ENCODE data around the gene C5orf47. TPM values are rescaled to one million over a fixed set of nuclear protein-coding genes. Genes with fewer than 3 reads are reported as not detected.
"Not testable (repeated sequence)": the region's sequence is repeated elsewhere in the genome, so short reads cannot be mapped to it uniquely, and the experiment has no call there.

The C5orf47 gene
- total RNA-seq, 2 experiments from 2014 or later: not detected

GRCh38 chr5:174011441-174011840, 22.5 kb downstream of the C5orf47 start:
- peaks cover 1% of the 10 kb centered on the region for H3K27me3 Mint-ChIP-seq (ENCODE audit: low read depth)
- H3K36me3 Mint-ChIP-seq (ENCODE audit: low read depth): no peaks in the 10 kb centered on the region
- no peak overlapping the region for H3K27ac Mint-ChIP-seq
- no peak overlapping the region for H3K4me3 Mint-ChIP-seq
- CTCF ChIA-PET: no interaction called here
- intact Hi-C loops (cut with micrococcal nuclease): no loop called here
- DNase-seq: no peak
- no peaks in the 10 kb centered on the region for H3K4me1 Mint-ChIP-seq (ENCODE audit: low read depth)
- no peaks in the 10 kb centered on the region for H3K9me3 Mint-ChIP-seq

- H3K36me3 Mint-ChIP-seq (ENCODE audit: low read depth); CTCF ChIA-PET; H3K4me1 Mint-ChIP-seq (ENCODE audit: low read depth); H3K9me3 Mint-ChIP-seq; H3K4me3 Mint-ChIP-seq; H3K27ac Mint-ChIP-seq: not testable (repeated sequence)
- intact Hi-C loops (cut with micrococcal nuclease): loop anchor here (5.0 kb wide), 1 partner anchor 292 kb away; no protein-coding TSS in a partner anchor
- DNase-seq: peak; percentile 39
- peaks cover 28% of the 10 kb centered on the region for H3K27me3 Mint-ChIP-seq (ENCODE audit: low read depth)
Observed at GRCh38 chr5:174020069-174020927, 31.3 kb downstream of the C5orf47 start.

- no peak overlapping the region for H3K27ac Mint-ChIP-seq
- no peaks in the 10 kb centered on the region for H3K36me3 Mint-ChIP-seq (ENCODE audit: low read depth)
- intact Hi-C loops (cut with micrococcal nuclease): loop anchor here (5.0 kb wide), 1 partner anchor 291 kb away; no protein-coding TSS in a partner anchor
- CTCF ChIA-PET: no interaction called here
- H3K27me3 Mint-ChIP-seq (ENCODE audit: low read depth): peaks cover 32% of the 10 kb centered on the region
- DNase-seq: no peak
- no peak overlapping the region for H3K4me3 Mint-ChIP-seq
- no peaks in the 10 kb centered on the region for H3K9me3 Mint-ChIP-seq
- no peaks in the 10 kb centered on the region for H3K4me1 Mint-ChIP-seq (ENCODE audit: low read depth)
Observed at GRCh38 chr5:174020928-174021304, 31.9 kb downstream of the C5orf47 start.

GRCh38 chr5:174022384-174023095, 33.6 kb downstream of the C5orf47 start:
- Mint-ChIP-seq H3K27ac (no peak overlapping the region), H3K36me3 (ENCODE audit: low read depth) (no peaks in the 10 kb centered on the region), H3K9me3 (no peaks in the 10 kb centered on the region), H3K27me3 (ENCODE audit: low read depth) (peaks cover 37% of the 10 kb centered on the region), H3K4me3 (no peak overlapping the region), H3K4me1 (ENCODE audit: low read depth) (no peaks in the 10 kb centered on the region)
- CTCF ChIA-PET: no interaction called here
- intact Hi-C loops (cut with micrococcal nuclease): loop anchor here (5.0 kb wide), 1 partner anchor 290 kb away; no protein-coding TSS in a partner anchor
- DNase-seq: no peak

- DNase-seq: no peak
- intact Hi-C loops (cut with micrococcal nuclease): no loop called here
- H3K36me3 Mint-ChIP-seq (ENCODE audit: low read depth): no peaks in the 10 kb centered on the region
- H3K27me3 Mint-ChIP-seq (ENCODE audit: low read depth): peaks cover 8% of the 10 kb centered on the region
- no peaks in the 10 kb centered on the region for H3K4me1 Mint-ChIP-seq (ENCODE audit: low read depth)
- H3K4me3 Mint-ChIP-seq: no peak overlapping the region
- peaks cover 28% of the 10 kb centered on the region for H3K9me3 Mint-ChIP-seq
- H3K27ac Mint-ChIP-seq: no peak overlapping the region
- CTCF ChIA-PET: no interaction called here
Observed at GRCh38 chr5:174030286-174030685, 41.3 kb downstream of the C5orf47 start.

GRCh38 chr5:174044466-174045254, 55.7 kb downstream of the C5orf47 start:
- H3K9me3 Mint-ChIP-seq: no peaks in the 10 kb centered on the region
- CTCF ChIA-PET: no interaction called here
- no peaks in the 10 kb centered on the region for H3K36me3 Mint-ChIP-seq (ENCODE audit: low read depth)
- no peak for DNase-seq
- H3K4me3 Mint-ChIP-seq: no peak overlapping the region
- H3K4me1 Mint-ChIP-seq (ENCODE audit: low read depth): no peaks in the 10 kb centered on the region
- intact Hi-C loops (cut with micrococcal nuclease): loop anchor here (1.0 to 2.0 kb wide), 2 partner anchors 268 to 425 kb away; no protein-coding TSS in a partner anchor
- no peak overlapping the region for H3K27ac Mint-ChIP-seq
- peaks cover 39% of the 10 kb centered on the region for H3K27me3 Mint-ChIP-seq (ENCODE audit: low read depth)

- H3K36me3 Mint-ChIP-seq (ENCODE audit: low read depth): no peaks in the 10 kb centered on the region
- intact Hi-C loops (cut with micrococcal nuclease): loop anchor here (1.0 to 2.0 kb wide), 2 partner anchors 267 to 426 kb away; no protein-coding TSS in a partner anchor
- no peak within 1 kb of the TSS for H3K4me3 Mint-ChIP-seq
- CTCF ChIA-PET: interaction anchor here (0.7 kb wide), 3 partner anchors 266 to 499 kb away, joined by 3 to 4 read pairs (median 3); no protein-coding TSS in a partner anchor
- H3K4me1 Mint-ChIP-seq (ENCODE audit: low read depth): no peaks in the 10 kb centered on the region
- no peaks in the 10 kb centered on the region for H3K9me3 Mint-ChIP-seq
- H3K27ac Mint-ChIP-seq: no peak within 1 kb of the TSS
- peak; percentile 62 for DNase-seq
- peaks cover 37% of the 10 kb centered on the region for H3K27me3 Mint-ChIP-seq (ENCODE audit: low read depth)
Observed at GRCh38 chr5:174045470-174046025, 56.6 kb downstream of the C5orf47 start, which contains the start of gene NSG2. TSS of gene NSG2 (plus strand) at chr5:174045706. CDS start at chr5:174046756, 1,050 bp downstream.

- no peaks in the 10 kb centered on the region for H3K4me1 Mint-ChIP-seq (ENCODE audit: low read depth)
- intact Hi-C loops (cut with micrococcal nuclease): no loop called here
- H3K27ac Mint-ChIP-seq: no peak overlapping the region
- CTCF ChIA-PET: no interaction called here
- no peak overlapping the region for H3K4me3 Mint-ChIP-seq
- no peaks in the 10 kb centered on the region for H3K9me3 Mint-ChIP-seq
- peaks cover 37% of the 10 kb centered on the region for H3K27me3 Mint-ChIP-seq (ENCODE audit: low read depth)
- no peaks in the 10 kb centered on the region for H3K36me3 Mint-ChIP-seq (ENCODE audit: low read depth)
- no peak for DNase-seq
Observed at GRCh38 chr5:174046558-174046957, 57.6 kb downstream of the C5orf47 start.

GRCh38 chr5:174047472-174048099, 58.6 kb downstream of the C5orf47 start:
- intact Hi-C loops (cut with micrococcal nuclease): no loop called here
- H3K27ac Mint-ChIP-seq: no peak overlapping the region
- H3K9me3 Mint-ChIP-seq: no peaks in the 10 kb centered on the region
- H3K27me3 Mint-ChIP-seq (ENCODE audit: low read depth): peaks cover 34% of the 10 kb centered on the region
- H3K36me3 Mint-ChIP-seq (ENCODE audit: low read depth): no peaks in the 10 kb centered on the region
- H3K4me1 Mint-ChIP-seq (ENCODE audit: low read depth): no peaks in the 10 kb centered on the region
- CTCF ChIA-PET: no interaction called here
- no peak for DNase-seq
- no peak overlapping the region for H3K4me3 Mint-ChIP-seq

GRCh38 chr5:174052636-174053035, 63.7 kb downstream of the C5orf47 start:
- CTCF ChIA-PET: no interaction called here
- no peak for DNase-seq
- Mint-ChIP-seq H3K36me3 (ENCODE audit: low read depth) (no peaks in the 10 kb centered on the region), H3K27me3 (ENCODE audit: low read depth) (peaks cover 5% of the 10 kb centered on the region), H3K4me1 (ENCODE audit: low read depth) (no peaks in the 10 kb centered on the region), H3K9me3 (no peaks in the 10 kb centered on the region), H3K4me3 (no peak overlapping the region), H3K27ac (no peak overlapping the region)
- intact Hi-C loops (cut with micrococcal nuclease): no loop called here

GRCh38 chr5:174053905-174054304, 64.9 kb downstream of the C5orf47 start:
- Mint-ChIP-seq H3K36me3 (ENCODE audit: low read depth) (no peaks in the 10 kb centered on the region), H3K4me1 (ENCODE audit: low read depth) (no peaks in the 10 kb centered on the region), H3K27me3 (ENCODE audit: low read depth) (peaks cover 2% of the 10 kb centered on the region), H3K9me3 (no peaks in the 10 kb centered on the region), H3K4me3 (no peak overlapping the region), H3K27ac (no peak overlapping the region)
- CTCF ChIA-PET: no interaction called here
- no peak for DNase-seq
- intact Hi-C loops (cut with micrococcal nuclease): no loop called here
